GM10266 (cell line): ENCODE results near the gene MEIS3.
"Not testable (repeated sequence)": the region's sequence is repeated elsewhere in the genome, so short reads cannot be mapped to it uniquely, and the experiment has no call there.

Experiments used
- DNase-seq: peaks from one replicate; pipeline ENCODE4 v3.0.0; 2012; ENCODE audit errors: extremely low spot score
- CTCF ChIP-seq: IDR thresholded peaks from 2 replicates; pipeline ENCODE4 v1.5.1; 2012; ENCODE audit warnings: mild to moderate bottlenecking, low read depth; ENCODE audit not compliant: control insufficient read depth, insufficient read depth; ENCODE audit errors: missing control alignments

Gene MEIS3

GRCh38 chr19:47414469-47414868 lies 4.9 kb downstream of the MEIS3 start:
- TF ChIP-seq CTCF, result peak; percentile 22
- no peak for DNase-seq

GRCh38 chr19:47413941-47414340 lies 5.4 kb downstream of the MEIS3 start:
- no peak for DNase-seq
- no peak for TF ChIP-seq CTCF

- DNase-seq, result not testable (repeated sequence)
Observed at GRCh38 chr19:47411696-47412095, 7.6 kb downstream of the MEIS3 start.

- TF ChIP-seq CTCF, result no peak
- DNase-seq, result no peak
Observed at GRCh38 chr19:47411101-47411500, 8.2 kb downstream of the MEIS3 start.

GRCh38 chr19:47408156-47408938 lies 11.0 kb downstream of the MEIS3 start:
- DNase-seq, result no peak
- TF ChIP-seq CTCF, result no peak

- no peak for DNase-seq
- TF ChIP-seq CTCF, result no peak
Observed at GRCh38 chr19:47407417-47407774, 11.9 kb downstream of the MEIS3 start.

GRCh38 chr19:47406711-47407416 lies 12.5 kb downstream of the MEIS3 start:
- TF ChIP-seq CTCF, result no peak
- no peak for DNase-seq

GRCh38 chr19:47405854-47406417 lies 13.4 kb downstream of the MEIS3 start:
- DNase-seq, result no peak

More at GRCh38 chr19:47405854-47406417, 13.4 kb downstream of the MEIS3 start:
- no peak for TF ChIP-seq CTCF
